Astrocyte (in vitro differentiated cells and primary cell): Measurements from ENCODE around the gene DEFB127. TPM values are rescaled to one million over a fixed set of nuclear protein-coding genes. Genes with fewer than 3 reads are reported as not detected.
"Not testable (repeated sequence)": the region's sequence is repeated elsewhere in the genome, so short reads cannot be mapped to it uniquely, and the experiment has no call there.

Experiments
- DNase-seq: peaks from one replicate; pipeline ENCODE4 v3.0.0-alpha.2; 2010; ENCODE audit warnings: low read depth
- FAIRE-seq: peaks from 2 replicates; lab custom pipeline; 2011; peaks lifted over from hg19 to GRCh38; lab: Jason Lieb, UNC
- H2AFZ ChIP-seq: 2 replicates; pipeline ENCODE4 v1.6.0; 2012; ENCODE audit warnings: low read depth, low read length, inconsistent platforms
- H3K27ac ChIP-seq: 2 replicates; pipeline ENCODE4 v1.5.1; 2011; ENCODE audit warnings: low read depth, low read length, inconsistent platforms
- H3K27me3 ChIP-seq: 2 replicates; pipeline ENCODE4 v1.6.0; 2011; ENCODE audit warnings: low read length, inconsistent platforms; ENCODE audit not compliant: insufficient read depth
- H3K36me3 ChIP-seq: 2 replicates; pipeline ENCODE4 v1.5.1; 2011; ENCODE audit warnings: low read length, inconsistent platforms; ENCODE audit not compliant: insufficient read depth
- H3K4me1 ChIP-seq: 2 replicates; pipeline ENCODE4 v1.5.1; 2011; ENCODE audit warnings: low read length, inconsistent platforms; ENCODE audit not compliant: insufficient read depth
- H3K4me2 ChIP-seq: 2 replicates; pipeline ENCODE4 v1.6.0; 2012; ENCODE audit warnings: low read length, inconsistent platforms
- H3K4me3 ChIP-seq: 2 replicates; pipeline ENCODE4 v1.5.1; 2011; ENCODE audit warnings: low read depth, mild to moderate bottlenecking, low read length, inconsistent platforms; ENCODE audit not compliant: insufficient read depth
- H3K79me2 ChIP-seq: 2 replicates; pipeline ENCODE4 v1.6.0; 2012; ENCODE audit warnings: mild to moderate bottlenecking, low read length, inconsistent platforms; ENCODE audit not compliant: insufficient read depth
- H3K9ac ChIP-seq: 2 replicates; pipeline ENCODE4 v1.6.0; 2012; ENCODE audit warnings: mild to moderate bottlenecking, low read length, inconsistent platforms
- H3K9me3 ChIP-seq: 2 replicates; pipeline ENCODE4 v1.5.1; 2012; ENCODE audit warnings: low read depth, mild to moderate bottlenecking, low read length, inconsistent platforms; ENCODE audit not compliant: insufficient read depth
- H4K20me1 ChIP-seq: 2 replicates; pipeline ENCODE4 v1.6.0; 2012; ENCODE audit warnings: low read length, inconsistent platforms; ENCODE audit not compliant: insufficient read depth
- H3K27ac Mint-ChIP-seq: one replicate; pipeline ENCODE4 v1.8.0; 2021; ENCODE audit warnings: mild to moderate bottlenecking, mixed read lengths; ENCODE audit not compliant: unreplicated experiment
- H3K27me3 Mint-ChIP-seq: one replicate; pipeline ENCODE4 v1.8.0; 2021; ENCODE audit warnings: low read depth, mixed read lengths; ENCODE audit not compliant: unreplicated experiment
- H3K36me3 Mint-ChIP-seq: one replicate; pipeline ENCODE4 v1.8.0; 2021; ENCODE audit warnings: low read depth, mixed read lengths; ENCODE audit not compliant: unreplicated experiment
- H3K4me1 Mint-ChIP-seq: one replicate; pipeline ENCODE4 v1.8.0; 2021; ENCODE audit warnings: low read depth, mixed read lengths; ENCODE audit not compliant: unreplicated experiment
- H3K4me3 Mint-ChIP-seq: one replicate; pipeline ENCODE4 v1.8.0; 2021; ENCODE audit warnings: mild to moderate bottlenecking, moderate library complexity, mixed read lengths; ENCODE audit not compliant: unreplicated experiment
- H3K9me3 Mint-ChIP-seq: one replicate; pipeline ENCODE4 v1.8.0; 2021; ENCODE audit warnings: mild to moderate bottlenecking, mixed read lengths; ENCODE audit not compliant: unreplicated experiment
- CTCF ChIP-seq: IDR thresholded peaks from 2 replicates; pipeline ENCODE4 v1.5.1; 2011; ENCODE audit warnings: low read depth, mild to moderate bottlenecking, inconsistent platforms, low read length, moderate library complexity; ENCODE audit not compliant: insufficient read depth
- EZH2 ChIP-seq: IDR thresholded peaks from 2 replicates; pipeline ENCODE4 v1.6.1; 2012; ENCODE audit warnings: mild to moderate bottlenecking, low read length, inconsistent platforms; ENCODE audit not compliant: insufficient read depth
- total RNA-seq: library from RNA; stranded (reverse); gene quantifications from 2 replicates; pipeline ENCODE4 v1.2.1, GENCODE V29; 2021

Gene DEFB127
- total RNA-seq, 1 donor from 2014 or later, result not detected

- Mint-ChIP-seq H3K9me3 (peaks cover 6% of the 10 kb centered on the region), H3K4me1 (no peaks in the 10 kb centered on the region), H3K27ac (no peak overlapping the region), H3K27me3 (peaks cover 37% of the 10 kb centered on the region), H3K4me3 (no peak overlapping the region), H3K36me3 (no peaks in the 10 kb centered on the region)
- Histone ChIP-seq H4K20me1 (no peaks in the 10 kb centered on the region), H3K27me3 (no peaks in the 10 kb centered on the region), H3K4me3 (no peak overlapping the region), H3K4me1 (no peaks in the 10 kb centered on the region), H2AFZ (no peak overlapping the region), H3K79me2 (no peaks in the 10 kb centered on the region), H3K36me3 (no peaks in the 10 kb centered on the region), H3K27ac (no peak overlapping the region), H3K4me2 (no peak overlapping the region), H3K9ac (no peak overlapping the region), H3K9me3 (no peaks in the 10 kb centered on the region)
- DNase-seq, result no peak
- TF ChIP-seq EZH2 (no peak), CTCF (no peak)
- no peak for FAIRE-seq
Observed at GRCh38 chr20:198225-198624, 41.0 kb downstream of the DEFB127 start.

GRCh38 chr20:199996-200395, 42.7 kb downstream of the DEFB127 start:
- Histone ChIP-seq H3K36me3 (no peaks in the 10 kb centered on the region), H3K79me2 (no peaks in the 10 kb centered on the region), H3K27me3 (no peaks in the 10 kb centered on the region), H2AFZ (no peak overlapping the region), H3K27ac (no peak overlapping the region), H3K9me3 (no peaks in the 10 kb centered on the region), H3K4me3 (no peak overlapping the region), H3K9ac (no peak overlapping the region), H4K20me1 (no peaks in the 10 kb centered on the region), H3K4me1 (no peaks in the 10 kb centered on the region), H3K4me2 (no peak overlapping the region)
- H3K9me3 Mint-ChIP-seq, result peaks cover 7% of the 10 kb centered on the region
- TF ChIP-seq EZH2 (no peak), CTCF (no peak)
- H3K4me1 Mint-ChIP-seq, result no peaks in the 10 kb centered on the region
- no peak overlapping the region for H3K27ac Mint-ChIP-seq
- FAIRE-seq (no peak), DNase-seq (no peak)
- no peaks in the 10 kb centered on the region for H3K36me3 Mint-ChIP-seq
- H3K4me3 Mint-ChIP-seq, result no peak overlapping the region
- peaks cover 42% of the 10 kb centered on the region for H3K27me3 Mint-ChIP-seq

GRCh38 chr20:203630-204029, 46.4 kb downstream of the DEFB127 start:
- H3K79me2 ChIP-seq, H3K27me3 ChIP-seq, H2AFZ ChIP-seq, H3K27ac ChIP-seq, H3K9me3 ChIP-seq, DNase-seq, H3K4me2 ChIP-seq, H3K4me1 Mint-ChIP-seq, H3K9ac ChIP-seq, H3K4me3 ChIP-seq, H3K9me3 Mint-ChIP-seq, H3K36me3 ChIP-seq, H3K4me1 ChIP-seq, H3K36me3 Mint-ChIP-seq, H4K20me1 ChIP-seq, FAIRE-seq, H3K27ac Mint-ChIP-seq, H3K4me3 Mint-ChIP-seq: not testable (repeated sequence)
- H3K27me3 Mint-ChIP-seq, result peaks cover 45% of the 10 kb centered on the region

Other genes starting within 250 kb of the DEFB127 start
- not detected in 2 replicates for gene DEFB125, start 69.8 kb upstream of the DEFB127 start, total RNA-seq
- not detected in 2 replicates for gene DEFB126, start 14.9 kb upstream of the DEFB127 start, total RNA-seq
- not detected in 2 replicates for gene DEFB128, start 32.3 kb downstream of the DEFB127 start, total RNA-seq
- gene DEFB129, start 69.8 kb downstream of the DEFB127 start, total RNA-seq, result not detected in 2 replicates
- not detected in 2 replicates for gene DEFB132, start 100.3 kb downstream of the DEFB127 start, total RNA-seq
- gene C20orf96, start 133.3 kb downstream of the DEFB127 start, total RNA-seq, result 10.1 and 10.7 TPM in 2 replicates
- 18.6 and 20.2 TPM in 2 replicates for gene ZCCHC3, start 140.1 kb downstream of the DEFB127 start, total RNA-seq
- gene SOX12, start 168.1 kb downstream of the DEFB127 start, total RNA-seq, result 43.4 and 45.1 TPM in 2 replicates
- 57.8 and 64.0 TPM in 2 replicates for gene NRSN2, start 189.7 kb downstream of the DEFB127 start, total RNA-seq
- gene TRIB3, start 223.3 kb downstream of the DEFB127 start, total RNA-seq, result 33.0 and 36.9 TPM in 2 replicates